Stimulated activated CD8-positive, alpha-beta memory T cell treated with anti-CD3 and anti-CD28 coated beads, Interleukin-15, amount 100 ng/mL, for 48 hours (primary cell): ENCODE data around the gene S100Z.
"Not testable (repeated sequence)": the region's sequence is repeated elsewhere in the genome, so short reads cannot be mapped to it uniquely, and the experiment has no call there.

Experiments
- DNase-seq, 2 donors: peaks; one replicate each; pipeline ENCODE4 v3.0.0-alpha.2; 2020; ENCODE audit warnings: low read depth in 2 of 2

S100Z gene

DNA sequence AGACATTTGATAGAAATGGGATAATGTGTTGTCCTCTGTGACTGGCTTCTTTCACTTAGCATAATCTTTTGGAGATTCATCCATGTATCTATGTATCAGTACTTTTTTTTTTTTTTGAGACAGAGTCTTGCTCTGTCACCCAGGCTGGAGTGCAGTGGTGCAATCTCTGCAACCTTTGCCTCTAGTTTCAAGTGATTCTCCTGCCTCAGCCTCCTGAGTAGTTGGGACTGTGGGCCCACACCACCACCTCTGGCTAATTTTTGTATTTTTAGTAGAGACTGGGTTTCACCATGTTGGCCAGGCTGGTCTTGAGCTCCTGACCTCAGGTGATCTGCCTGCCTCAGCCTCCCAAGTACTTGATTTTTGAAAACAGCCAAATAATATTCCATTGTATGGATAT is 23.4 kb upstream of the S100Z start:
- DNase-seq: not testable (repeated sequence)

DNA sequence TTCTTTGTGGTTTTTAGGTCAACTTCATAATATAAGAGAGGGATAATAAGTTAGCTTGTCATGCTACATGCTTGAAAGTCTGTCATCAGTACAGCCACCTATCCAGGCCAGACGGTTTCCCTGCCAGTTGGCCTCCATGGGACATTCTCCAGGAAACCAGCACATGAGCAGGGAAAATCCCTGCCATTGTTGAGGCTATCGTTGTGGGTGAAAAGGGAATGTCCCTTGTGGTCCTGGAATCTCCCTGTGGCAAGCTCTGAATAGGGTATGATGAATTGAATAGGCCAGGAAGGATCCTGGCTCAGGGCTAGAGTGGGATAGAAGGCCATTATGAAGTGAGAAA is 18.7 kb upstream of the S100Z start:
- DNase-seq: no peak

DNA sequence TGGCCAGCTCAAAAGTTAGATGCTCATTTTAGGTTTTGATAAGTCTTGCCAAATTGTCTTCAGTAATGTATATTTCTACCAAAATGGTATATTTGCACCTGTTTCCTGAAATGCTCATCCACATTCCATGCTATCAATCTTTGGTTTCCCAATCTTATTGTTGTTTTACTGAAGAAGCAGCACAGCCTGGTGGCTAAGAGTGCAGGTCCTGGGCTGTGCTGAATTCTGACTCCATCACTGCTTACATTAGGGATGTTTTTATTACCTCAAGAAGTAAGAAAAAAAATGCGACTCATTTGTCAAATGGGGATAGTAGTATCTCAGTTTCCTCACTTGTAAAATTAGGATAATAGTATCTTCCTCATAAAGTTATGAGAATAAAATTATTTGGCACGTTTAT is 13.6 kb upstream of the S100Z start:
- no peak for DNase-seq

DNA sequence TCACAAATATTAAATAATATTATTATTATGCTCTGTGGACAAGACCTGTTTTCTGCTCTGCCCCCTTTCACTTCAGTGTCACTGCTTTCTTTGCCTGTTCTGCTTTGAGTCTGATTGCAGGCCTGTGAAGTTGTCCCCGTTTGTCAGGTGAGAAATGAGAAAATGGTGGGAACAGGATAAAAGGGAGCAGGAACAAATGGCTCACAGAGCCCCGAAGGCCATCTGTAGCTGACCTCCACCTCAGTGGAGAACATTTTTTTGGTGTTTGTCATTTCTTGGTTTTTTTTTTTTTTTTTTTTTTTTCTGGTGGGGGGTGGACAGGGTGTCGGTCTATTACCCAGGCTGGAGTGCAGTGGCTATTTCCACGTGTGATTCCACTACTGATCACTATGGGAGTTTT is 13.2 kb upstream of the S100Z start:
- DNase-seq: no peak

DNA sequence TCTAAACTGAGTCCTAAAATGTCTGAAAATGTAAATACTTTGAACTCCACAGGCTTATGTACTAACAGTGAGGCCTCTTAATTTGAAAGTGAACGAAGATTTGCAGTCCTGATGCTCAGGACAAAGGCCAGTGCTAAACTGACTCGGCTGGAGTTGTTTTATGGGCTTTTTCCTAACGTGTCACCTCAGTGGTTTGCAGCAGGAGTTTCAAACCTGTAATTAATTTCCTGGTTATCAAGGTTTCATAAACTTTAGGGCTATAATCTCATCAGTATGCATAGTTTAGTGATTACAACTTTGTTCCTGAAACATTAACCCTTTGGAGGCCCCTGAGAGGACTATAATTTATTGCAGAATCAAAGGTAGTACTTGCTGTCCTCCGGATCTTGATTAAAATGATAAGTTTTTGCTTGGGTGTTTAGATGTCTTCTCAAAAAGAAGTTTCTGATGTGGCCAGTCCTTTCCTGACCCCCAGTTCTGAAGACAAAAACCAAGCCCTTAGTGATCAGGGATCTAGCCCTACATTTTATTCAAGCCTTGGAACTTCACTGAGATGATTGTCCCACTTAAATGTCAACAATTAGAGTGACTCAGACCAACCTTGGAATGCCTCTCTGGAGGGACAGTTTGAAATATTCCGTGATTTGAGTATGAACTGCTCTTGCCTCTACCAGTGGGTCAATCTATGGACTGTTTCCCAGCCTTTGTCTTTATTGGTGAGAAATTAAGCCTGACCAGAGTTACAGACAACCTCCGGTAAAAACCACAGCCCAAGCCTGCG is 11.1 kb upstream of the S100Z start:
- no peak for DNase-seq

DNA sequence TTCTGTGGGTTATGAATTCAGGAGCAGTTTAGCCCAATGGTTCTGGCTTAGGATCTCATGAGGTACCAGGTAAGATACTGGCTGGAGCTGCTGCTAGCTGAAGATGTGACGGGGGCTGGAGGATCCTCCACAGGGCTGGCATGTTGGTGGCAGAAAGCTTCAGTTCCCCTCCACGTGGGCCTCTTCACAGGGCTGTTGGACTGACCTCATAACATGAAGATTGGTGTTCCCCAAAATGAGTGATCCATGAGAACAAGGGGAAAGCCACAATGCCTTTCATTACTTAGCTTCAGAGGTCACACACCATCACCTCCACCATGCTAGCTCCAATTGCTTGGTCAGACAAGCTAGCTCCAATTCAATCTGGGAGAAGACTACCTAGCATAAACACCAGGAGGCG is 8.5 kb upstream of the S100Z start:
- DNase-seq: no peak

DNA sequence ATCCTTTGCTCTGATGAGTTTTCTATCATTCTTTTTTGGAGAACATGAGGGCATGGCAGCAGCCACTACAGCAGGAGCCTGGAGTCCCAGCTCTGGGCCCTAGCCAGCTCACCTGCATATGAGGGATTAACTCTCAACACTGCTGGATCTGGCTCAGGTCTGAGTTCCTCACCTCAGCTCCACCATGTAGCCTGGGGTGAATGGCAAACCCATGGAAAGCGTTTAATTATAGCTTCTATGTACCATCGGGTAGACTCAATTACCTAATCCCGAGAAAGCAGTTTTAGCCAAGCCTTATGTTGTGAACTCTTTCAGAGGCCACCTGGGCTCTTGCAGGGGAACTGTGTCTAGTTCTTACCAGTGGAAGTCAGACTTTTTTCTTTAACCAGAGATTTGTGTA is 3.9 kb upstream of the S100Z start:
- no peak for DNase-seq

DNA sequence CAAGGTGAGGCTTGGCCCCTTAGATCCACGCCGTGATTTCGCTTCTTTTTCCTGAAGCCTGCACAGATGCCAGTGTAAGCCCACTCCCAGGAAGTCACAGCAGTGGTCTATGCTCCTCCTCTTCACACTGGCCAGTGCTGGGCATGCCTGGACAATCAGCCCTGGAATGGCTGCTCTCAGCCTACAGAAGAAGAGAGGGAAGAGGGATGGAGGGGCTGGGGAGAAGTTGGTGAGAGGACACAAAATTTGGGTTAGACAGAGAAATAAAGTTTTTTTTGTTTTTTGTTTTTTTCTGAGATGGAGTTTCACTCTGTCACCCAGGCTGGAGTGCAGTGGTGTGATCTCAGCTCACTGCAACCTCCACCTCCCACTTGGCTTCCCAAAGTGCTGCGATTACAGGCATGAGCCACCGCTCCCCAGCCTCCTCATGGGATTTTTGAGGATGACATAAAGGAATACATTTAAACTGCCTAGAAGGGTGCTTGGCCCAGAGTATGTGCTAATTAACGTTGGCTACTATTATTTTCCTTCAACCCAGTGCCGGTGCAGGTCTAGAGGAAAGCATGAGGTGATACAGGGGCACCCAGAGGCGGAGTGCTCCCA is 830 bp downstream of the S100Z start:
- DNase-seq: no peak

DNA sequence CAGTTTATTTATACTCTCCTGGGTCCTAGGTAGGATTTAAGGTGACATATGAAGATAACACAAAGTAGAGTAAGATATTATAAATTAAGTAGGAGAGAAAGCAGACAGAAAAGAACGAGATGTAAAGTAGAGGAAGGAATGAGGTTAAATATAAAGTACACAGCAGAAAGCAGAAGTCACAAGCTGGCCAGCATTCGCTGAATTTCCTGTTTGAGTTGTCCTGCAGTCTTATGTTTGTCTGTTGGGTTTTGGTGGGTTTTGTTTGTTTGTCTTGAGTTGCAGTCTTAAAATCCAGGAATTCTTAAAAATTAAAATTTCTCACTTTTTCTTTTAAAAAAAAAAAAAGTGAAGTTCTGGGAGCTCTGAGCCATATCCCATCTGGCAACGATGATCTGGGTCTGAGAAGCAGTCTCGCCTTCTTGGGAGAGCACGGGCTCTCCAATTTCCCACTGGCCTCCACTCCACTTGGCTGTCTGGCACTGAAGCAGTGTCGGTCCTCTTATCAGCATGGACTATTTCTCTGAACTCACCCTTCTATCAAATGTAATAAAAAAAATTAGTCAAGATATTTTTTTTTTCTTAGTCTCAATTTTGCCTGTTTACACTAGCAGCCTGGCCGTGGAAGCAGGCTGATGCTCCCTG is 2.0 kb downstream of the S100Z start:
- no peak for DNase-seq

DNA sequence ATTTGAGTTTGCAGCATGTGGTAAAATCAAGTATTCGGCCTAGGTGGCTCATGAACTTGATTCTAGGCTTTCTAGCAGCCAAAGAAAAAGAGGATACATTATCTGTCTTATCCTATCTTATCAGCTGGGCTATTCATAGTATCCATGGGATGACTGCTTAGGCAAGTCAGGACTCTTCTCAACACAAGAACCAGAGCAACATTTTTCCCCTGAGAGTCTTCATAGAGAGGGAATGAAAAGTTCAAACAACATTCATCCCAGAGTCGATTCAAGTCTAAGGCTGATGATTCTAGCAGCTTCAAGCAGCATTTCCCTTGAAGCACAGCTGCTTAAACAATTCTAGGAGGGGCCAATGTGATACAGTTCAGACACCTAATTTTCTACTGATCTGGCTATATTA is 3.0 kb downstream of the S100Z start:
- DNase-seq: no peak

DNA sequence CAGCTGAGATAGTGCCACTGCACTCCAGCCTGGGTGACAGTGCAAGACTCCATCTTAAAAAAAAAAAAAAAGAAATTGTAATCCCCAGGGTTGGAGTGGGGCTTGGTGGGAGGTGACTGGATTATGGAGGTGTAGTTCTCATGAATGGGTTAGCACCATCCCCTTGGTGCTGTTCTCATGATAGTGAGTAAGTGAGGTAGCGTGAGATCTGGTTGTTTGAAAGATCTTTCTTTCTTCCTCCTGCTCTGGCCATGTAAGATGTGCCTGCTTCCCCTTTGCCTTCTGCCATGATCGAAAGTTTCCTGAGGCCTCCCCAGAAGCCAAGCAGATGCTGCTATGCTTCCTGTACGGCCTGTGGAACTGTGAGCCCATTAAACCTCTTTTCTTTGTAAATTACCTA is 3.9 kb downstream of the S100Z start:
- DNase-seq: not testable (repeated sequence)

DNA sequence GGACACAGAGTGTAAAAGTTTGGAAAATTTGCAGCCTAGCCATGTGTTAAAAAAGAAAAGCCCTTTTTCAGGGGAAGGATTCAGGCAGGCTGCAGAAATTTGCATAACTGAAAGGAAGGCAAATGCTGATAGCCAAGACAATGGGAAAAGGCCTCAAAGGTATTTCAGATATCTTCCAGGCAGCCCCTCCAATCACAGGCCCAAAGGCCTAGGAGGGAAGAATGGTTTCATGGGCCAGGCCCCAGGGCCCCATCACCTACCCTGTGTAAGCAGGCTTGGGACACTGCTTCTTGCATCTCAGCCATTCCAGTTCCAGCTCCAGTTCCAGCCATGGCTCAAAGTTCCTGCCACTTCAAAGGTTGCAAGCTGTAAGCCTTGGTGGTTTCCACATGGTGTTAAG is 4.8 kb downstream of the S100Z start:
- no peak for DNase-seq

DNA sequence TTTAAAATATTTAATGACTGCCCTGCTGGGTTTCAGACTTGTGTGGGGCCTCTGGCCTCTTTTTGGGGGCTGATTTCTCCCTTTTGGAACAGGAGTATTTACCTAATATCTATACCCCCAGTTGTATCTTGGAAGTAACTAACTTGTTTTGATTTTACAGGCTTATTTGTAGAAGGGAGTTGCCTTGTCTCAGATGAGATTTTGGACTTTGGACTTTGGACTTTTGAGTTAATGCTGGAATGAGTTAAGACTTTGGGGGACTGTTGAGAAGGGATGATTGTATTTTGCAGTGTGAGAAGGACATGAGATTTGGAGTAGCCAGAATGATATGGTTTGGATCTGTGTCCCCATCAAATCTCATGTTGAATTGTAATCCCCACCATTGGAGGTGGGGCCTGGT is 5.7 kb downstream of the S100Z start:
- DNase-seq: not testable (repeated sequence)

DNA sequence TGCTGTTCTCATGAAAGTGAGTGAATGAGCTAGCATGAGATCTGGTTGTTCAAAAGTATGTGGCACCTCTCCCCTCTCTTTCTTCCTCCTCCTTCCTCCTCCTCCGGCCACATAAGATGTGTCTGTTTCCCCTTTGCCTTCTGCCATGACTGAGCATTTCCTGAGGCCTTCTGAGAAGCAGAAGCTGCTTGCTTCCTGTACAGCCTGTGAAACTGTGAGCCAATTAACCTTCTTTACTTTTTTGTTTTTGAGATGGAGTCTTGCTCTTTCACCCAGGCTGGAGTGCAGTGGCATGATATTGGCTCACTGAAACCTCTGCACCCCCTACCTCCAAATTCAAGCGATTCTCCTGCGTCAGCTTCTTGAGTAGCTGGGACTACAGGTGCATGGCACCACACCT is 6.1 kb downstream of the S100Z start:
- DNase-seq: no peak

DNA sequence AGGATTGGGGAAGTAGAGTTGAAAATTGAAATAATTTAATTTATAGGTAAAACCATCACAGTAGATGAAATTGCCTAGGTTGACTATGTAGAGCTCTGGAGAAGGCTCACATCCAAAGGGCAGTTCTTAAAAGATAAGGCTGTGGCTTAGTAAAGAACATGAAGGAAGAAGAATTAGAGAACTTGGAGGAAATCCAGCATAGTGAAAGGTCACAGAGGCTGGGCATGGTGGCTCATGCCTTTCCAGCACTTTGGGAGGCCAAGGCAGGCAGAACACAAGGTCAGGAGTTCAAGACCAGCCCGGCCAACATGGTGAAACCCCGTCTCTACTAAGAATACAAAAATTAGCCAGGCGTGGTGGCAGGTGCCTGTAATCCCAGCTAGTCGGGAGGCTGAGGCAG is 7.0 kb downstream of the S100Z start:
- DNase-seq: not testable (repeated sequence)

DNA sequence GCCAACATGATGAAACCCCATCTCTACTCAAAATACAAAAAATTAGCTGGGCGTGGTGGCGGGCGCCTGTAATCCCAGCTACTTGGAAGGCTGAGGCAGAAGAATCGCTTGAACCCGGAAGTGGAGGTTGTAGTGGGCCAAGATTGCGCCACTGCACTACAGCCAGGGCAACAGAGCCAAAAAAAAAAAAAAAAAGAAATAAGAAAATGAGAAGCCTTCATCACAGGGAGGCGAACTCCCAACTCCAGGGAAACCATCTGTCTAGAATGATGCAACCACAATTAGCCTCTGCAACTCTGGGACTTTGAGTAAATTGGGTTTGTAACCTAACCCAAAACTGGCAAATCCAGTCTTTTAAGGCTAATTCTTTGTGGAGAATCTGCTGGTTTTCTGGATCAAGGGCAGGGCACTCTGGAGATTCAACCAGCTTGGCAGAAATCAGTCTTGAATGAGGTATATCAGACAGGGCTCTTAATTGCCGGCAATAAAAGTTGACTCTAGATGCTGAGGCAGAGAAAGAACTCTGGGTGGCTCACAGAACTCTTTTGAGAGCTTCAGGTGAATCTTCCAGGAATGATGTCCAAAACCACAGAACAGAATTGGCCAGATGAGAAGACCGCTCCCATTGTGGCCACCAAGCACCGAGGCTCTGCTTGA is 9.9 kb downstream of the S100Z start:
- DNase-seq: no peak

DNA sequence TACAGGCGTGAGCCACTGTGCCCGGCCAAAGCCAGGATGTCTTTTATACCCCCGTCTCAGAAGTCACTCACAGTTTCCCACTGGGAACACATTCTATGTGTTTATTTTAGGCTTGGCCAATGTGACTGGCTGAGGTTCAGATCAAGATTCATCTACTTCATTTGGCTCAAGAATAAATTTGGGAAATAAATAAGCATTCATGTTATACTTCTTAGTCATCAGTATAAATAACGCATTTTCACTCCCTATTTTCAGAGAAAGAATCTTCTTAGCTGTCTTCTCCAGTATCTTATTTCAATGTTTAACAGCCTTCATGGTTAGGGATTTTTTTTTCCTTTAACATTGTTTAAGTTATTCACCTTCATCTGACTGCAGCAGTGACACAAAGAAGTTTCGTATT is 11.8 kb downstream of the S100Z start:
- no peak for DNase-seq

DNA sequence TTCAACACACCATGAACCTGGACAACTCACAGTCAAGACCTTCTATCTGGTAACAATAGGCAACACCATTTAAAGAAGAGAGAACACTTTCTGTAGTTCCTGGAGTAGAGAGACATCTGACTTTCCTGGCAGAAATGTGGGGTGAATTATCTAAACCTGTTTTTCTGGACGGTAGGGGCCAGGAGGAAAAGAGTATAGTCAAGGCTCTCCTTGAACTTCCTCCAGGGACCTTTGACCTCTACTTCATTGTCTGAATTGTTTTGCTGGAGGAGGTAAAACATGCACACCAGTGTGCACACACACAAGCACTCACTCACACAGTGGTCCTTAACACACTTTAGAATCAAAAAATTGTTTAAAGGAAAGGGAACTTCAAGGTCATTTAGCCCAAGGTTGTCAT is 13.2 kb downstream of the S100Z start:
- DNase-seq: no peak

DNA sequence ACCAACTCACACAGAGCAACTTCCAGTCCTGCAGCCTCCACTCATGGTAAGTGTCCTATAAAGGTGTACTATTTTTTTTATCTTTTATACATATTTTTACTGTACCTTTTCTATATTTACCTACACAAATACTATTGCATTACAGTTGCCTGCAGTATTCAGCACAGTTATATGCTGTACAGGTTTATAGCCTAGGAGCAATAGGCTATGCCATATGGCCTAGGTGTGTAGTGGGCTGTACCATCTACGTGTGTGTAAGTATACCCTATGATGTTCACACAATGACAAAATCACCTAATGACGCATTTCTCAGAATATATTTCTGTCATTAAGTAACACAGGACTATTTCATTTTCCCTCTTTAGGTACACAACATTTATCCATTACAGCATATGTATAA is 16.7 kb downstream of the S100Z start:
- DNase-seq: no peak

DNA sequence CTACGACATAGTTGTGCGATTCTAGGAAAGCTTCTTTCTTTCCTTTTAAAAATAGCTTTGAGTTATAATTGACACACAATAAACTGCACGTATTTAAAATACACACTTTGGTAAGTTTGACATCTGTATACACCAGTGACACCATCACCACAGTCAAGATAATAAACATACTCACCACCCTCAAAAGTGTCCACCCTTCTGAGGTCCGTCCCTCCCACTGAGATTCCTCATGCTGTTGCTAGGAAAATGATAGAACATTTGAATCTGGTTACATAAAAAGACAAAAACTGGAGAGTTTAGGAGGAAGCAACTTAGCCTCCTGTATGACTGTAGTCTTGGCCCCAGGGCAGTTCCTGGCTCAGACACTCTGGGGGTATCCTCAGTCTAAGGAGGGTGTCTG is 17.2 kb downstream of the S100Z start:
- no peak for DNase-seq

DNA sequence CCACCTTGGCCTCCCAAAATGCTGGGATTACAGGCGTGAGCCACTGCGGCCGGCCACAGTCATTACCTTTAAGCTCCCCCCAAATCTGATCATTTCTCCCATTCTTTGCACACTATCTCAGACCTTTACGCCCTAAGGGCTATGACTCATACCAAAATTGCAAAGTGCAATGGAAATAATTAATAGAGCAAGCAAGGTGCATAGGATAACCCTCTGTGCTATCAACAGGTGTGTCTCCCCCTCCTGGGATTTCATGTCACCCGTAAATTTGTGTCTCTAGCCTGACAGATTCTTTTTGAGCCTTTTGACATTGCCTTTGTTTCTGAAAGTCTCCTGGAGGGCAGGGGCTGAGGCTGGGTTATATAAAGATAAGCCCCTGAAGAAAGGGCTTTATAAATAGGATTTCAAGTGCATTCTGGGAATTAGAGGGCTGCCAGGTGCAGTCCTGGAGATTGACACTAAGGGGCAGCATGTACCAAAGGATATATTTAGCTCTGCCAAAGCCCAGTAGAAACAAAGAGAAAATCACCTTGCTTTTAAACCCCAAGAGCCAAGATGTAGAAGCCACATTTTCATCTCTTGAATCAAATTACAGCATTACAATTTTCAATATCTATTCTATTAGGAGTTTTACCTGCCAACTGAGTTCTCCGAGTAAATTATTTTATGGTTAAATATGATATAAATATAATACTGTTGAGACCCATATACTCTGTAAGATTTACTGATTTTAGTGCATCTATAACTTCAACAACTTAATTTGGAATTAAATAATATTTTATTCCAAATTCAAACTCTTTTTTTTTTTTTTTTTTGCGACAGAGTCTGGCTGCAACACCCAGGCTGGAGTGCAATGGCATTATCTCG is 18.2 kb downstream of the S100Z start:
- peak; percentile 17 to 27 for DNase-seq

DNA sequence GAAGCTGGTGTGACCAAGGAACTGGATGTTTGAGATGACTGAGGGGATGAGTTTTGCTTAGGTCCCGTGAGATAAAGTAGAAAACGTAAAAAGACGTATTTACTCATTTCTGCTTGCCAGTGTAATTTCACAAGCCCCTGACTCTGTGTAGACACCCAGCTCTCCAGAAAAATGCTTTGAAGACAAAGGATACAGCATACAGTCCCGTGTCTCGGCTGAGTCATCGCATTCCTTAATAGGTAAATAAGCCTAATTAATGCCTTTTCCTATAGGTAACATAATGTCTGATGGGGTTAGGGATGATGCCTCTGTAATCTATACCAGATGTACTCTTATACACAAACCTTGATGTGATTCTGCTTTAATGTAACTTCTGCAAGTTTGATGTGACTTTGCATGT is 20.2 kb downstream of the S100Z start:
- DNase-seq: no peak
